Breast epithelium (tissue), 3 donors: ENCODE results near the gene IRX1.

ENCODE experiments used
- CTCF ChIP-seq, 3 donors: fragments of 450-650 bp; IDR thresholded peaks; one replicate each; pipeline ENCODE4 v1.5.1; 2016 to 2017; ENCODE audit warnings: antibody characterized with exemption in 3 of 3, mild to moderate bottlenecking in 3 of 3, moderate library complexity in 3 of 3
- POLR2A ChIP-seq: fragments of 450-650 bp; IDR thresholded peaks from one replicate; pipeline ENCODE4 v1.6.1; 2016; ENCODE audit warnings: antibody characterized with exemption, mild to moderate bottlenecking, moderate library complexity

GRCh38 chr5:3598207-3598606 is 2.6 kb downstream of the IRX1 start:
- TF ChIP-seq CTCF (IDR thresholded peaks at IDR 0.05) (no peak), POLR2A (no peak)
